Stimulated activated CD8-positive, alpha-beta memory T cell treated with anti-CD3 and anti-CD28 coated beads, Interleukin-15, amount 100 ng/mL, for 24 hours (primary cell): ENCODE data around the gene DISP2.

Experiments used
- DNase-seq: peaks from one replicate; pipeline ENCODE4 v3.0.0-alpha.2; 2020; ENCODE audit warnings: low read depth

The DISP2 gene

DNA sequence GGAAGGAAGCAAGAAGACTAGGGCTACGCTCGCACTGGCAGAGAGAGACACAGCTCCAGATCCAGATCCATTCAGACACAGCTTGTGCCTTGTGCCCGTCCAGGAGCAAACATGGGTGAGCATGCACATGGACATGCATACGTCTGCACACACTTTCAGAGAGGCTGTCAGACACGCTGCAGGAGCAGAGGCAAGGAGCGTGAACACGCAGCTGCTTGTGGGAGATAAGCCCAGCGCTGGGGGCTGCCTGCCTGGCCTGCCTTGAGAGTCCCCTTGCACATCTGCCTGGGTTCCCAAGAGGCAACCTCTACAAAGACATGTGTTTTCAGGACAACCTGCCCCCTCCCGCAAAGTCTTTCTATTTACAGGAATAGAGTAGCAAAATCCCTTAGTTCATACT lies 69.2 kb downstream of the DISP2 start:
- DNase-seq = no peak

DNA sequence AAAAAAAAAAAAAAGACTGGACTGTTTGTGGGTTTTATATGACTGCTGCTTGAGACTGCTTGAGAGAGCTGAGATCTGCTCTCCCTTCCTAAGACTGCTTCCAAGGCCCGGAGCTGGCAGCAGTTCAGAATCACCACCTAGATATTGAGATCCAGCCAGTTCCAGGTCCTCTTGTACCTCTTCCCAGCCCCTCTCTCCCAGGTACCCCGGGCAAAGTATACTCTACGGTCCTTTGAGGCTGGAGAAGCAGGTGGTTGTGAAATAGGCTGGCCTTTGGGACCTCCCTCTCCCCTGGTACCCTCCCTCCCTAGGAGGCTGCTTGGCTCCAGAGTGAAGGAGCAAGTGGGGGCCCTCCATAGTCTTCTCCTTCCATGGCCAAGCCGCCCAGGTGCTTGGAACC lies 70.2 kb downstream of the DISP2 start:
- DNase-seq = no peak
